PC-9 (cell line): ENCODE measurements around the gene TOM1L1. TPM values are rescaled to one million over a fixed set of nuclear protein-coding genes. Genes with fewer than 3 reads are reported as not detected.

Source experiments
- Bru-seq: library from RNA; stranded (reverse); fragments of 400-500 nt; gene quantifications from one replicate; lab custom pipeline; 2021; lab: Mats Ljungman, UMichigan
- BruChase-seq, 2 experiments: library from RNA; stranded (reverse); fragments of 400-500 nt; gene quantifications; one replicate each; lab custom pipeline; 2021; lab: Mats Ljungman, UMichigan
- BruUV-seq: library from RNA; stranded (reverse); fragments of 400-500 nt; replicated peaks from 2 replicates; lab custom pipeline; 2021; lab: Mats Ljungman, UMichigan
- CTCF ChIA-PET: fragments of 300-600 bp; sonication (Branson Sonifier 250); formaldehyde crosslinking; loops from one replicate; lab custom pipeline; 2022; ENCODE audit warnings: antibody characterized with exemption; lab: Charles Lee
- POLR2A ChIA-PET: fragments of 300-600 bp; sonication (Branson Sonifier 250); formaldehyde crosslinking; loops from one replicate; lab custom pipeline; 2022; ENCODE audit warnings: antibody characterized with exemption; ENCODE audit not compliant: unreplicated experiment; lab: Charles Lee
- DNase-seq, 2 experiments: peaks; one replicate each; pipeline versions ENCODE4 v3.0.0 to v3.0.0-alpha.2; 2015 to 2022; ENCODE audit warnings: mixed read lengths in 1 of 2
- H2AFZ ChIP-seq: fragments of 200-600 bp; sonication (generic); 2 replicates; pipeline ENCODE4 v1.8.1; 2017; ENCODE audit warnings: antibody characterized with exemption
- H3F3A ChIP-seq: fragments of 200-600 bp; sonication (generic); 2 replicates; pipeline ENCODE4 v1.8.1; 2017; ENCODE audit warnings: antibody characterized with exemption, mild to moderate bottlenecking, low read depth; ENCODE audit not compliant: insufficient read depth
- H3K27ac ChIP-seq: fragments of 200-600 bp; sonication (generic); 2 replicates; pipeline ENCODE4 v1.6.1; 2016; ENCODE audit warnings: mixed run types
- H3K27me3 ChIP-seq: fragments of 200-600 bp; sonication (generic); 2 replicates; pipeline ENCODE4 v1.6.1; 2016; ENCODE audit warnings: low read depth, mixed run types; ENCODE audit not compliant: insufficient read depth
- H3K36me3 ChIP-seq: fragments of 200-600 bp; sonication (generic); 2 replicates; pipeline ENCODE4 v1.6.1; 2016; ENCODE audit warnings: low read depth, mixed run types
- H3K4me1 ChIP-seq: fragments of 200-600 bp; sonication (generic); replicated peaks from 2 replicates; pipeline ENCODE4 v1.6.1; 2016; ENCODE audit warnings: mixed run types; ENCODE audit not compliant: insufficient read depth
- H3K4me2 ChIP-seq: fragments of 200-600 bp; sonication (generic); 2 replicates; pipeline ENCODE4 v1.6.1; 2017; ENCODE audit warnings: mixed run types
- H3K4me3 ChIP-seq: fragments of 200-600 bp; sonication (generic); 2 replicates; pipeline ENCODE4 v1.6.1; 2016; ENCODE audit warnings: mixed run types
- H3K79me2 ChIP-seq: fragments of 200-600 bp; sonication (generic); 2 replicates; pipeline ENCODE4 v1.6.1; 2017; ENCODE audit warnings: low read depth, mixed run types
- H3K9me2 ChIP-seq: fragments of 200-600 bp; sonication (generic); 2 replicates; pipeline ENCODE4 v1.8.1; 2017; ENCODE audit warnings: mild to moderate bottlenecking; ENCODE audit not compliant: insufficient read depth
- H3K9me3 ChIP-seq: fragments of 200-600 bp; sonication (generic); 2 replicates; pipeline ENCODE4 v1.8.1; 2016; ENCODE audit warnings: low read depth; ENCODE audit not compliant: insufficient read depth
- H4K20me1 ChIP-seq: fragments of 200-600 bp; sonication (generic); 2 replicates; pipeline ENCODE4 v1.8.1; 2017; ENCODE audit not compliant: insufficient read depth
- CTCF ChIP-seq: fragments of 200-600 bp; sonication (generic); conservative IDR thresholded peaks from 2 replicates; pipeline ENCODE4 v1.6.1; 2017; ENCODE audit warnings: mixed run types, antibody characterized with exemption, mild to moderate bottlenecking, moderate library complexity
- EZH2 ChIP-seq: fragments of 200-600 bp; sonication (generic); IDR thresholded peaks from 2 replicates; pipeline ENCODE4 v1.8.0; 2017; ENCODE audit warnings: antibody characterized with exemption, low read depth
- intact Hi-C: fragments of 100-400 bp; cut with micrococcal nuclease; formaldehyde crosslinking; loops from one replicate; pipeline ENCODE4 v1.10.0; 2022; ENCODE audit not compliant: unreplicated experiment
- long read RNA-seq: library from polyadenylated mRNA; stranded (forward); transcript quantifications from one replicate; pipeline ENCODE4 v2.0.0, GENCODE V29; 2022
- total RNA-seq: library from RNA; stranded (reverse); gene quantifications from 2 replicates; pipeline ENCODE4 v1.2.3, GENCODE V29; 2021

Gene TOM1L1
- 41.5 and 46.8 TPM in 2 replicates for total RNA-seq
- Bru-seq, nascent RNA, result percentile 79 among the genes with signal in this experiment
- percentile 77 among the genes with signal in this experiment for BruChase-seq, experiment 1, labeled RNA remaining after a 2-hour chase
- BruChase-seq, experiment 2, labeled RNA remaining after a 6-hour chase, result percentile 69 among the genes with signal in this experiment
- long read RNA-seq, transcript TOM1L1-221 (16 exons, 2,507 nt), result major isoform, 29 of 65 reads
- long read RNA-seq, transcript TOM1L1-220 (10 exons, 1,849 nt), result minor isoform, 12 of 65 reads
- long read RNA-seq, partial matches to known transcripts, result 7 of 65 reads
- long read RNA-seq, other reads (novel, unspliced or antisense), result 15 of 65 reads

GRCh38 chr17:54900457-54901229 lies at the start of gene TOM1L1:
TOM1L1 (plus strand) TSS chr17:54900852; CDS start chr17:54900866, 14 bp downstream.
- Histone ChIP-seq H3K27me3 (no peaks in the 10 kb centered on the region), H3K27ac (peak within 1 kb of the TSS; percentile 88), H3K4me1 (peaks cover 6% of the 10 kb centered on the region; the same call in 1 of the 2 replicates), H3K4me2 (no peak within 1 kb of the TSS; the same call in 1 of the 2 replicates), H3K9me2 (no peaks in the 10 kb centered on the region), H3F3A (peaks cover 10% of the 10 kb centered on the region; the same call in 1 of the 2 replicates), H3K36me3 (peaks cover 19% of the 10 kb centered on the region), H4K20me1 (0 out of 2 replicates have a peak, but pooled peaks cover 8% of the 10 kb centered on the region), H2AFZ (peak within 1 kb of the TSS; percentile 82), H3K4me3 (peak within 1 kb of the TSS; percentile 79), H3K79me2 (peaks cover 15% of the 10 kb centered on the region), H3K9me3 (no peaks in the 10 kb centered on the region)
- ChIA-PET POLR2A (interaction anchor here (0.6 kb wide), 1 partner anchor 266 kb away, joined by 3 read pairs; no protein-coding TSS in a partner anchor), CTCF (no interaction called here)
- TSS peak; percentile 91 for BruUV-seq
- DNase-seq, result peak; percentile 85 to 86
- TF ChIP-seq EZH2 (no peak), CTCF (peak; percentile 24; the same call in 1 of the 2 replicates)
- intact Hi-C loops, result loop anchor here (2.0 kb wide), 1 partner anchor 68 kb away; the partner anchor contains the start of genes COX11 and STXBP4

GRCh38 chr17:54859187-54859586 lies 41.5 kb upstream of the TOM1L1 start:
- Histone ChIP-seq H3K36me3 (no peaks in the 10 kb centered on the region), H3K4me2 (no peak overlapping the region), H3K9me2 (no peaks in the 10 kb centered on the region), H3K79me2 (no peaks in the 10 kb centered on the region), H4K20me1 (no peaks in the 10 kb centered on the region), H3K27me3 (peaks cover 12% of the 10 kb centered on the region), H3K9me3 (no peaks in the 10 kb centered on the region), H2AFZ (no peak overlapping the region), H3K27ac (no peak overlapping the region), H3K4me3 (no peak overlapping the region), H3F3A (no peaks in the 10 kb centered on the region), H3K4me1 (no peaks in the 10 kb centered on the region)
- ChIA-PET CTCF (no interaction called here), POLR2A (no interaction called here)
- BruUV-seq, result no TSS peak
- TF ChIP-seq CTCF (no peak), EZH2 (no peak)
- no peak for DNase-seq
- intact Hi-C loops, result no loop called here

GRCh38 chr17:54860617-54861470 lies 39.8 kb upstream of the TOM1L1 start:
- no peaks in the 10 kb centered on the region for H3K79me2 ChIP-seq
- H3K36me3 ChIP-seq, result no peaks in the 10 kb centered on the region
- intact Hi-C loops, result no loop called here
- BruUV-seq, result no TSS peak
- no peaks in the 10 kb centered on the region for H3K9me2 ChIP-seq
- CTCF ChIA-PET, result no interaction called here
- H3K27ac ChIP-seq, result no peak overlapping the region
- H3K4me3 ChIP-seq, result no peak overlapping the region
- no peaks in the 10 kb centered on the region for H3K9me3 ChIP-seq
- H3F3A ChIP-seq, result no peaks in the 10 kb centered on the region
- no peak overlapping the region for H3K4me2 ChIP-seq
- H3K27me3 ChIP-seq, result peaks cover 18% of the 10 kb centered on the region
- TF ChIP-seq CTCF, result no peak
- no peak for TF ChIP-seq EZH2
- H2AFZ ChIP-seq, result no peak overlapping the region
- H3K4me1 ChIP-seq, result no peaks in the 10 kb centered on the region
- DNase-seq, result no peak
- H4K20me1 ChIP-seq, result no peaks in the 10 kb centered on the region
- POLR2A ChIA-PET, result no interaction called here
